Left kidney (tissue), 8 donors: ENCODE data around the gene BATF. TPM values are rescaled to one million over a fixed set of nuclear protein-coding genes. Genes with fewer than 3 reads are reported as not detected.
"Not testable (repeated sequence)": the region's sequence is repeated elsewhere in the genome, so short reads cannot be mapped to it uniquely, and the experiment has no call there.

ENCODE experiments used
- DNase-seq: peaks from one replicate; pipeline ENCODE4 v3.0.0-alpha.2; 2013
- long read RNA-seq, 8 donors: transcript quantifications; one replicate each; lab custom pipeline, GENCODE V29; 2026
- polyA plus RNA-seq: library from polyadenylated mRNA; unstranded; fragments of 120-200 nt; gene quantifications from one replicate; pipeline ENCODE4 v1.2.1, GENCODE V29; 2013; ENCODE audit not compliant: insufficient read length

BATF gene
- polyA plus RNA-seq, result not detected
- long read RNA-seq, donor 1, partial matches to known transcripts, result 0 of 1 reads
- long read RNA-seq, donor 1, other reads (novel, unspliced or antisense), result 0 of 1 reads
- long read RNA-seq, donor 2, result 0 reads
- long read RNA-seq, donor 3, result 0 reads
- long read RNA-seq, donor 4, result 0 reads
- long read RNA-seq, donor 5, result 0 reads
- long read RNA-seq, donor 6, result 0 reads
- long read RNA-seq, donor 7, result 0 reads
- long read RNA-seq, donor 8, result 0 reads

- DNase-seq, result no peak
Measured at GRCh38 chr14:75522224-75522982, at the start of gene BATF. TSS of gene BATF (plus strand) at chr14:75522469. CDS start at chr14:75522683, 214 bp downstream.

- DNase-seq, result not testable (repeated sequence)
Measured at GRCh38 chr14:75474127-75474526, 48.1 kb upstream of the BATF start.

GRCh38 chr14:75476274-75476995 lies 45.8 kb upstream of the BATF start:
- DNase-seq, result no peak

- DNase-seq, result no peak
Measured at GRCh38 chr14:75477881-75478280, 44.4 kb upstream of the BATF start.

GRCh38 chr14:75479770-75480600 lies 42.3 kb upstream of the BATF start:
- no peak for DNase-seq

GRCh38 chr14:75482366-75482765 lies 39.9 kb upstream of the BATF start:
- DNase-seq, result no peak

DNA sequence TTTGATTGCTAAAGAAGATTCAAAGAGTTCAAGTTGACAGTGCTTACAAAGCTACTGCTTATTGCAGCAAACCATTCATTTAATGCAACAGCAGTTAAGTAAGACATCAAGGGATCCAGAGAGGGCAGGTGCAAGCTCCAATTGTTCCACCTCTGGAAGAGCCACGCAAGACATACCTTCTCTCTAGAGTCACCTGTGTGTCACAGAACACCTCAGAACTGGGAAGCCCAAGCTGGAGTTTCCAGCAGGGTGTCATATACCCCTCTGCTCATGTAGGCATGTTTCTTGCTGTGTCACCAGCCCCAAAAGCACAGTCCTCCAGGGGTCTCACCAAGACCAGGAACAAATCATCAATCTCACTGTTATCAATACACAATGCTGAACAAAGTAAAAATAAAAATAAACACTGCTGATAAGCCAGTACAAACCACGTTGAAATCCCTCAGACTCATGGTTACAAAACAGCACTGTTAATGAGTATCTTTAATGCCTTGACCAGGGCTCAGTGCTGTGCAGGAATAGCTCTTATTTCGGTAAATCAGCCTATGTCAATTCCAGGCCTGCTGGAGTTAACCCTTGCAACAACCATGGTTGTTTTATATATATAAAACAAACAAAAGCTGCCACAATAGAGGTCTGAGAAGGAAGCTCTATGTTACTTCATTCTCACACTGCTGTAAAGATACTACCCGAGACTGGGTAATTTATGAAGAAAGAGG lies 37.4 kb upstream of the BATF start:
- DNase-seq, result no peak

- DNase-seq, result no peak
Measured at GRCh38 chr14:75486318-75486717, 36.0 kb upstream of the BATF start.

DNA sequence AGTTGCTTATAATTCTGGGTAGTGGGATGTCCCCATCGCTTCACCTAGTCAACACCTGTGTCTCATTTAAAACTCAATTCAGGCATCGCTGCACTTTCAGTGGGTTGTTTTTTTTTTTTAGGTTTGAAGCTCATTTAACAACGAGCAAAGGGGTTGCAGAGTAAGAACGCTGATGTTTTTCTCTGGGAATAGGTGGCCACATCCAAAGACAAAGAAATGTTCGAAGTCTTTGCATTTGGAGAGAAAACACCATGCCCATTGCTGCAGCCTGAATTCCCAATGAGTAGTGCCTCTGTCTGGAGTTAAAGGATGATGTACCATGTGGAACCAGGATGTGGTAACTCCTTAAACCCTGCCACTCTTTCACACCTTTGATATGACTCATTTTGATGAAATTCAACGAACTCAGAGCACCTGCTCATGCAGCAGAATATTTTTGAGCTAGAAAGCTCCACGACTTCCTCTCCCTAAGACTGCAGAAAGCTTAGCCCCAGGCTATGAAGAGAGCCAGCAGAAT lies 35.1 kb upstream of the BATF start:
- no peak for DNase-seq

- no peak for DNase-seq
Measured at GRCh38 chr14:75489480-75489837, 32.8 kb upstream of the BATF start.

DNA sequence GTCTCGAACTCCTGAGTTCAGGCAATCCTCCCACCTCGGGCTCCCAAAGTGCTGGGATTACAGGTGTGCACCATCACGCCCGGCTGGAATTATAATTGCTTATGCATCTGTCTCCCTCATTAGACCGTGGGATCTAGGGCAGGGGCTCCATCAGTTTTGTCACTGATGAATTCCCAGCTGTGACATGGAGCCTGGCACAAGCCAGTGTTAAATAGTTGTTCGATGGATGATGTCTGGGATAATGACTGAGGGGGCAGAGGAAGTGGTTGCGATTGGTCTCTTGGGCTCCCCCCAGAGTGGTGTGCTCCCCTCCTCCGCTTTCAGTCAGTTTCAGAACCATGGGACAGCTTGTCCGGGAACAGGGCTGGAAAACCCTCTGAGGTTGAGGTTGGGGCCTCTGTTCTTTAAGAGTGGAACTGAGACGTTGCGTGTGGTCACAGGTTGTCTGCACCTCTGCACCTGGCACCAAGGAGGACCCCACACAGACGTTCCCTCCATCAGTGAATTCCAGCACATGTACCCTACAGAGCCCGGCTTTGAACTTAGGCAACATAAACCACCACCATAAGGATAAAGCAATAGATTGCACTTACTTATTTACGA lies 30.8 kb upstream of the BATF start:
- DNase-seq, result no peak

DNA sequence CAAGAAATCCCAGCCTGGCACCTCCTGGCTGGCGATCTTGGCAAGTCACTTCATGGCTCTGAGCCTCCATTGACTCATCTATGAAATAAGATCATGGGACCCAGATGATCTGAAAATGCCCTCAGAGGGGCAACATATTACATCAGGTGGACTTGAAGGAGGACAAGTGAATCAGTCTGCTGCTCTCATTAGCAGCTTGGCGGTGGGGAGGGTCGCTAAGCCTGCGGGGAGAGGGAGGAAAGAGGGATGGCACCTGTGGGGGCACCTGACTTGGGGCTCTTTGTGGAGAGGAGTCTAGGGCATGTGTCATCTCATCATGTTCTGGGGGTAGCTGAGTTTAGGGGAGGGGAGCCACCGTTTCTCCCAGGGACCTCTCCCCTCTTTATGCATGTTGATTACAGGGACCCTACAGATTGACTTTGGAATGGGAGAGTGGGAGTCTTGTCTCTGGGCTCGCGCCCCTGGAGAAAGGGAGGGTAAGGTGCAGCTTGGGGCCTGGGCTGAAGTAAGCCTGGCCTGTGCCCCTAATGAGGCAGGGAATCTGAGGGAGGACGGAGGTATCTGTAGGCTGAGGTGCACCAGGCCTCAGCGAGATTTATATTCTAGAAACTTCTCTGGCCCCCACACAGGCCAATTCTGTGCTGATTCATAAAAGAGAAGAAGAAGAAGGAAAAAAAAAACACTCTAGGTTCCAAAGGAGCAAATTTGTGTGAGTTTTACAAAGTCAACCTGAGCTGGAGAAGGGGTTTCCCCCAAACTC lies 29.3 kb upstream of the BATF start:
- DNase-seq, result no peak

DNA sequence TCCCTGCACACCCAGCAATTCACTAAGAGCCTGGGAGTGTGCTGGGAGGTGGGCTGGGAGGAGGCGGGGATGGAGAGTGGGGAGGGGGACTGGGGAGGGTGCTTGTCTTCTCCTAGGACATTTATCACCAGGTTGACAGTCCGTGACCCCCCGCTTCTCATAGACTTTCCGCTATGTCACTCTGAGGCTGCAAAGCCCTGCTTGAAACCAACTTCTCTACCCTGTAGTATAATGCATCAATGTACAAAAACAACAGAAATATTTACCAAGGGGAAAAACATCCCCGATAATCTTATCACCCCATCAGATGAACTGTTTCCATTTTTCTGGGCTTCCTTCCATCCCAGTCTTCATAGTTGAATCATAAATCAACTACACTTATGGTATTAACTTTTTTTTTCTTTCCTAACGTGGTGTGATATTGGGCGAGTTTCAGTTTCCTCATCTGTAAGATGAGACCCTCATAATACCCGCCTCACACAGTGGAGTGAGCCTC lies 28.6 kb upstream of the BATF start:
- no peak for DNase-seq

DNA sequence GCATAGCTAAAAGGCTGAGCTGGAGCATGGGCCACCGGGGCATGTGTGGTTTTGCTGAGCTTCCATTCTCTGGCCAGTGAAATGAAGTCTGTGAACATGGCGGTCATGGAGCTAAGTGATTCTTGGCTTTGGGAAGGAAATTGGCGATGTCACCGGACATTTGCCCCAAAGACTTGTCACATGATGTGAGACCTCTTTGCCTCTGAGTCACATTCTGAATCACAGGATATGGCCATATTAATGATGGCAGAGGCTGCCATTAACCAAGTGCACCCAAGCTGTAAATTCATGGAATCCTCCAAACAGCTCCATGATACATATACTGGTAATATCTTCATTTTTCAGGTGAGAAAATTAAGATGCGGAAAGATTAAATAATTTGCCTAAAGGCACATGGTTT lies 27.4 kb upstream of the BATF start:
- DNase-seq, result no peak

DNA sequence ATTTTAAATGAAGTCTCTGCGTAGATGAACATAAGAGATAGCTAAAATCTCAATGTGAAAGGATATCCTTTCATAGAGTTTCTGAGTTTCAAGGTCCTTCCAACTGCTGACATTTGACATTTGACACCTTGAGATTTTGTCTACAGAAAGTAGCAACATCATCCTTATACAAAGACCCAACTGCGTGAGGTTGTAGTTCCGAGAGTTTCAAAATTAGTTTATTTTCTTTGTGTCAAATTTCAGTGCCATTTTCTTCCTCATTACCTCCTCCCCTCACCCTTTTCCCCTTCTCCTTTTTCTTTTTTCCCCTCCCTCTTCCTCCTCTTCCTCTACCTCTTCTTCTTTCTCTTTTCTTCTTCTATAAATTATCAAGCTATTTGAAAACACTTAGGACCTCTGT lies 26.9 kb upstream of the BATF start:
- DNase-seq, result no peak

DNA sequence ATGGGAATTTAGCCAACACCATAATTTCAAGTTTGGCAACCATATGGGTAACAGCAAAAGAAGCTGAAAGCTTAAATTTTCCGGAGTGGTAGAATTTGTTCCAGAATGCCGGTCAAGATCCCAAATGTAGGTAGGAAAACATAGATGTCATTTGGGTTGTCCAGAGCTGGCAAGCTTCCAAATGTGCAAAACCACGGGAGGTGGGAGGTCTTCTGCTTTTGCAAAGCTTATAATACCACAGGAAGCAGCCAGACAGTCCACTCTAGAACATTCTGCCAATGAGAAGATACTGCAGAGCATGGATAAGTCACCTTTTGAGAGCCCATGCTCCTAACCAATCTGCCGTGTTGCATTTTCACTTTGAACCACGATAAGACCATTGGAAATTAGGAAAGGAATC lies 26.4 kb upstream of the BATF start:
- DNase-seq, result no peak

DNA sequence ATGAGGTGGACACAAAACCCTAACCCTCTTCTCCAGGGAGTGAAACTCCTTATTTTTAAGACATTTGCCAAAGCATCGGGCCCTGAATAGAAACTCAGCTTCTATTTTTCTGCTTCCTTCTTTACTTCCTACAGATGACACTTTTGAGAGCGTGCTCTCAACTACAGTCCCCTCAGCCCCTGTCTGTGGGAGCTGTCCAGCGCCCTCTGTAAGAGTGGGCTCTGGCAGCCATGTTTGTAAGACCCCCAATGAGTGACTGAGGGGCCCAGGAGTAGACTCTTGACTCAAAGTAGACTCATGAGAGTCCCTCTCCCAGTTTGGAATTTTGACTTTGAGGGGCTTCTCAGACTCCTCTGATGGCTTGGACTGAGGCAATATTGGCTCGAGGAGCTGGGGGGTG lies 25.5 kb upstream of the BATF start:
- DNase-seq, result no peak

- DNase-seq, result no peak
Measured at GRCh38 chr14:75497191-75497590, 25.1 kb upstream of the BATF start.

DNA sequence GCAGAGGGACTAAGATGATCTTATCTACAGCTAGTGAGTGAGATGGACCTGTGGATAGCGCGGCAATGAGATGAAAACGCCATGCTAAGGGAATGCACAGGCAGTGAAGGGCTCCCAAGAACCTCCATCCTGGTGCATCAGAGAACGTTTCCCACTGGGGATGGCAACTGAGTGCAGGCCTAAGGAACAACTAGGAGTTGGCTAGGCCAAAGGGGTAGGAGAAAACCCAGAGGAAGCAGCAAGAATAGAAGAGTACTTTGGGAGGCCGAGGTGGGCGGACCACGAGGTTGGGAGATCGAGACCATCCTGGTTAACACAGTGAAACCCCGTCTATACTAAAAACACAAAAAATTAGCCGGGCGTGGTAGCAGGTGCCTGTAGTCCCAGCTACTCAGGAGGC lies 24.6 kb upstream of the BATF start:
- DNase-seq, result no peak
